HG02973 (cell line): ENCODE measurements around the gene MRPS6.
A peak's percentile ranks its signal among the peaks of the same experiment; 100 is the strongest.

Source experiments
- ATAC-seq: cut with Tn5 transposase; IDR thresholded peaks from one replicate; pipeline ENCODE4 v1.9.1; 2021; ENCODE audit warnings: moderate library complexity; ENCODE audit not compliant: unreplicated experiment

MRPS6 gene

DNA sequence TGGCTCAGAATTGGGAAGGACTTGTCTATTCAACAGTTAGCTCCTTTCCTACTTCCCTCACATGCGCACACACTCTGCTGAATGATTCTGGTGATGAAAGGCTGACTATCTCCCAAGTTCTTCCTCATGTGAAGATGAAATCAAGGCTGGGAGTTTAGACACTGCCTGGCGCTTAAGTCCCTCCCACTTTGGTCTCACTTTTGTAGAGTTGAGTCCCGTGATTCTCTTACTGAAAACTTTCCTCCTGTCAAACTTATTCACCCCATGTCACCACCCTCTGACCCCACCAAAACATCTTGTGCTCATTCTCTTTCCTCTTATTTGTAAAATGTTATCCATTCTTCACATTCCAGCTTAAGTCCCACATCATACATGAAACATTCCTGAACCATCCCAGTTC, 8.4 kb upstream of the MRPS6 start:
- no peak for ATAC-seq

DNA sequence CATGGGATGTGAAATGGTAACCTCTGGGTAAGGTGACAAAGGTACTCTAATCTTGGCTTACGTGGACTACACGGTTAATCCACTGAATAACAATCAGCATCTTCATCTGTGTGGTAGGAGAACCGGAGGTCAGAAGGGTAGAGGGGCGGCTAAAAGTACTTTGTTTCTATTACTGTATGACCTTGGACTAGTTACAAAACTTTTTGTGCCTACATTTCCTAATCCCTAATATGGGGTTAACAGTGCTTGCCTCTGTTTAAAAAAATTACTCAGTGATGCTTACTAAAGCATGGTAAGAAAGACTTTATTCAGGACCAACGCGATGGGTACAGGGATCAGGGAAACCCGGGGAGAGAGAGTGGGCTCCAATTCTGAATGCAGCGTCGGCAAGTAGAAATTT, 1.7 kb upstream of the MRPS6 start:
- ATAC-seq, result no peak

DNA sequence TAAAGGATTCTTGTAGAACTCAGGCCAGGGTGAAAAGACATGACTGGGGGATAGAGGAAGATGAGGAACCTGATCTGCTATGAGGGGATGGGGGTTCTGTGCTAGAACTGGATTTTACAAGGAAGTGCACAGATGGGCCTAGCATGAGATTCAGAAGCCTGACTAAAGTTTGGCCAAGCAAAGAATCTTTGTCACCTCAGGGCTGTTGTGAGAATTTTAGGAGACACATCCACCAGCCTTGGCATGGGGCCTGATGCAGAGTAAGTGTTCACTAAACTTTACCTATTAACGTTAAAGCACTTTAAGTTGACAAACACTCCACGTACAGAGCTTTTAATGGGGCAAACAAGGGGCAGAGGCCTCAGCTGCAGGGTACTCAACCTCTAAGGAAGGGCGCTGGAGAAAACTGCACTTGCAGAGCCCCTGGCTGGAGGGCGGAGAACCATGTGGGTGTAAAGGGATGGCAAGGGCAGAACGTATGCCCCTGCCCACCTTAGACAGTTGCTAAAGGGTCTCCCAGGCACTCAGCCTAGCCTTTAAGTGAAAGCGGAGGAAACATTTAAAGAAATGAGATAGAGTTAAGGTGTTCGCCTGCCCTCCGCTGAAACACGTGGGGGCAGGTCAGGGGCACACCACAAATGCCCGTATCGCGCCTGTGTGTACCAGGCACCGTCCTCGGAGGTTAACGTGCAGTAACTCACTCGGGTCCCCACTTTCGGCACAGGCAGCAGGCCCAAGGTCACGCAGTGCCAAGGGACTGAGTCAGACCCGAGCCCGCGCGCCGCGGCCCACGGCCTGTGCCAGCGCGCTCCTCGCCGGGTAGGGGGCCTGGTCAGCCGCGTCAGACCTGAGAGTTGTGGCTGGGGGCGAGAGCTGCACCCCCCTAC, 990 bp upstream of the MRPS6 start:
- ATAC-seq, result peak; percentile 3

DNA sequence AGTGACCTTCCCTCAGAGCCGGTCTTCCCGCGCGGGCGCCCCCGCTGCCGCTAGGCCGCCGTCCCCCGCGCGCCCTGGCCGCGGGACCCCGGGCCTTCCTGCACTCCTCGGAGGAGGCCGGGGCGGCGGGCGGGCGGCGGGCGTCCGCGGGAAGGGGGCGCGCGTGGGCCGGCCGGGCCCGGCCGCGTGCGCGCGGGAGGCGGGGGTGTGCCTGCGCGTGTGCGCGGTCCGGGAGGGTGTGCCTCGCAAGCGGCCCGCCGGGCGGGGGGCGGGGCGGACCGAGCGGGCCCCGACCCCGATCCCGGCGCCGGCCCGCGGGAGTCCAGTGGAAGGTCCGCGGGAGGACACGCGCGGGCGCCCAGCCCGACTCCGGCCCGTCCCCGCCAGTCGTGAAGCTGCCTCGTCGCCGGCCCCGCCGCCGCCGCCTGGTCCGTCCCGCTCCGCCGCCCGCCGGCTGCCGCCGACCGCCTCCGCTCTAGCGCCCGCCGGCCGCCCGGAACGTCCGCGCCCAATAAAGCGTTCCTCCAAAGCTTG, 438 bp downstream of the MRPS6 start:
- ATAC-seq, result peak; percentile 31

DNA sequence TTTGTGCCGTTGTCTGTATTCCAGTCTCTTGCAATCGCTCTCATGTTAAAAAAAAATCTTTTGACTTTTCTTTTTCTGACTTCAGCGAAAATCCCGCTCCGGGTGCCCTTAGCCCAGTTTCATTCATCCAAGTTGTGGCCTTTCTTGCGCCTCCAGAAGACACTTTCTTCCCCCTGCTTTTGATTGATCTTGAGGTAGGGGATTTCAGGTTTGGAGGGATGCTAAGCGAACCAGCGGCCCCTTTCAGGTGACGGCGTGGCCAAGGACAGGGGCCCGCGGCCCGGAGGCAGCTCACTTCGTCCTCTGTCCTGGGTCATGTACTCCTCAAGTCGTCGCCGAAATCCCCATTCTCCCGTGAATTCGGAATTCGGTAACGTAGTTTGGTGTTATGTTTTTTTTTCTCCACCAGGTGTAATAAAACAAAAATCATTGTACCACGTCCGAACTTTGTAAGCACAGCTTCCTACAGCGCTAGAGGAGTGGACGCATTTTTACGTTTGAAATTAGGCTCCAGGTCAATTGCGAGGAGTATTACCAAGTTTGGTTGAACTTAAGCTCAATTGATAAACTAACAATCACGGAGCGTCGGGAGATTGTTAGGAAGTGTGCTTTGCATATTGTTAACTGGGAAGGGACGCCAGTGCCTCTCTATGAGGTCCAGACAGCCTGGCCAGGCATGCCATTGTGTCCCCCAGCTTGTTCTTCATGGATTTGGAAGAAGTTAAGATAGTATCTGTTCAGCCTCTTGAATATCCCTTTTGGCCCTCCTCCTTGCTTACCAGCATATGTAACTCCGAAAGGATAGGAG, 1.1 kb downstream of the MRPS6 start:
- ATAC-seq, result peak; percentile 3

DNA sequence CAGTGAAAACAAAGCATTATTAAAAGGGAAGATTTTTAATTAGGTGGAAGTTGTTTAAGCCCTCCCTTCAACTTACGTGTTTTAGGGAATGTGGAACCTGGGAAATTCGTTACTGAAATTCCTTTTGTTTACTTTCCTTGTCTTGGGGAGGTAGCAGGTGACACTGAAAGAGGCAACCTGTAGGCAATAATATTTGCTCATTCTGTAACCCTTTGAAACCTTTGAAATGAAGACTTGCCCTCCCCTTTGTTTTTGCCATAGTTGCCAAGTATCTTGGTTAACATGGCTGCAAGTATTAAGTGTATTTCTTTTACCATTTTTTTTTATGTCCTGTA, 1.7 kb downstream of the MRPS6 start:
- ATAC-seq, result no peak

DNA sequence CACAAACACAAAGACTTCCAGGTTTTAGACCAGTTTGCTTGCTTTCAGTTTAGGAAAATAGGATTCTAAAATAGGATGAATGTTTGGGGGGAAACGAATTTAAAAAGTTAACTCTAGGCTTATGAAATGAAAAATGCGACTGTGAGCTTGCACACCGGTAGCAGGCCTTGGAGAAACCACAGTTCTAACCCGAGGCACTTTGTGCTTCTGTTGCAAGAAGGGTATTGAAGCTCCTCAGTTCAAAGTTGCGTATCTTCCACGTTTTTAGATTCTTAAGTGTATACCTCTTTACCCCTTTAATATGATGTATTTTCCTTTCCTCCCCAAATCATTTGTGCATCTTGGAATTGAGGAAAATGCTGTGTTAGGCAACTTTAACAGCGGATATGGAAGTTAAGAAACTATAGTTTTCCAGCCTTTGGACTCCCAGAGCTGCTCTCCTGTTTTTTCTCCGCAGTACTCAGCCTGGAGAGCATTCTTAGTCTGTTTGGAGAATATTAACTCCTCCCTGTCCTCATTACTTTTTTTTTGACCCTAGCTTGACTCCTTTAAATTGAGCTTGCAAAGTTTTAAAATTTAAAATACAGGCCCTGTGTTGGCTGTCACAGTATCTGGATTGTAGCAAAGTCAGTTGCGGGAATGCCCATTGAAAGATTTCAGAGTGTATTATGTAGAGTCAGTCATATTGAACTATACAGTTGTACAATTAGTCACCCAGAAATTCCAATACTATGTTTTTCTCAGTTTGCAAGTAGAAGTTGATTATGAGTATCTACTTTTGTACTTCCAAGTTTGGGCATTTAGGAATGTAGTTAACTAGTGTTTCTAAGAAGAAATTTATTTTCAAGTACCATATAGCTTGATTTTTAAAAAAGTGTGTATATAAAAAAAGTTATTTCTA, 2.6 kb downstream of the MRPS6 start:
- ATAC-seq, result no peak

DNA sequence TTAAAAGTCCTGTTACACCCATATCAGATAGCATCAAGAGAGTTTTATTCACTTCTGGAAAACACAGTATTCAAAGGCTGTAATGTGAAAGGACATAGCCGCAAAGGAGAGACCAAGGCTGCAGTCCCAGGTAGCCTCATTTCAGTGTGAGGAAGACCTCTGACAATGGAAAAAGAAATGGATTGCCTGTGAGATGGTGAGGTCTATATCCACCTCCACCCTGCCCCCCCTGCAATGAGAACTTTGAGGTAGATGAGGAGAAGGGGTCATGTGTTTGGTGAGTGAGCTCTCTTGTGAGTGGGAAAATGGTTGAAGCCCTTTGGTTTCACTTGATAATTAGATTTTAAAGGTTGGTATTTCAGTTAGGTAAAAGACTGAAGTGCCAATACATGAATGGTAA, 3.5 kb downstream of the MRPS6 start:
- no peak for ATAC-seq

DNA sequence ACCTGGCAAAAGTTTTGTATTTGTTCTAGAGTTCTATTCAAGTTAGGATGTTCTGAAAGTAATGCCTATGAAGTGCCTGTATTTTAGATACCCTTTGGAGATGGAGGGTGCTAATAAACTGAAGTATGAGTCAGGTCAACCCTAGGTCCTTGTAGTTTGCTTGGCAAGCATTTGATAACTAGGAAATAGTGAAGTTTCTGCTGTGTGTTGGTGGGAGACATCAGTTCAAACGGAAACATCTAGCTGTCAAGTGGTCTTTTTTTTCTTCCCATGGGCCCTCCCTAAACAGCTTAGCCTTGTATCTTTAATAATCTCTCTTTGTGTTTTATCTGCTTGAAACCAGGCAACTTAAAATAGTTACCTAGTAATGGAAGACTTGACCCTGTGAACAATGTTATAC, 4.5 kb downstream of the MRPS6 start:
- no peak for ATAC-seq

DNA sequence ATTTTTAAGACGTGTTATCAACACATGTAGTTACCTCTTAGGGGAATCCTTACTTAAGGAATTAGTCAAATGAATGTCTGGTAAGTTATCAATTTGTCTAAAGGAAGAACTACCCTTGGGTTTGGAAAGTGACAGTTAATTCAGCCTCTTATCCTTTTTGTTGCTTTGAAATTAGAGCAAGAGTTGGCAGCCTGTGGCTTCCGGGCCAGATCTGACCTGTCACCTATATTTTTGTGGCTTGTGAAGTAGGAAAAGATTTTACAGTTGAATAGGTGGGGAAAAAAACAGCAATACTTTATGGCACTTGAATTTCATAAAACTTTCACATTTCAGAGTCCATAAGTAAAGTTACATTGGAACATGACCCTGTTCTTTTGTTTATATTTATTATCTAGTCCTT, 5.5 kb downstream of the MRPS6 start:
- ATAC-seq, result no peak

DNA sequence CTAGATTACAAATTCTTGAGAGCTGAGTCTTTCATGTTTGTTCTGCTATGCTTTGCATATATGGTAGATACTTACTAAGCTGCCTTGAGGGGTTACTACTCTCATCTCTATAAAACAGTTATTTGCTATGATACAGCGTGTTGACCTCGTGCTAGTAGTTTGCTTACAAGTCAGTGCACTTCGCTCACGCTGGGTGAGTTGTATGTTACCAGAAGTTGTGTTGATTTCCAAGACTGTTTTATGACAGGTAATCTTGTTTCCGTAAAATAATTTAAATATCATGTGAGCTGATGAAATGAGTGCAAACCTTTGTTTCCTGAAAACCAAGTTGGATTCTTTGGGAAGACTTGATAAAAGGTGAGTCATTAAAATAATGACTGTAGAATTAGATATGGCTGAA, 7.3 kb downstream of the MRPS6 start:
- no peak for ATAC-seq

DNA sequence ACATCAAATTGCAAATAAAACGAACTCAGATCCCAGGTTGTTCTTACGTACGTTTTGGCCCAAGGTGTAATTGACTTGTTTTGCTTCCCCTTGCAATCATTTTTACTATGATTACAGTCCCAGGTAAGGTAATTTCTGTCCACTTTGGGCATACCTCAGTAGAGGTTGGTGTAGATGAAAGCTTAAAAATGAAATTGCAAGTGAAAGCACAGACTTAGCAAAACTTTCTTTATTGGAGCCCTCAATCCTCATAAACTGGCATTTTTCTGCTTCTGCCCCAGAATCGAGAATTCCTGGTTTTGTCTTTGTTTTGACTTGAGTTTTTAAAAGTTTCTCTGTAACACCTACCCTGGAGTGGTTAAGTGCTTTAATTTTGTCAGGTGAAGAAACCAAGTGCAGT, 9.4 kb downstream of the MRPS6 start:
- ATAC-seq, result no peak

DNA sequence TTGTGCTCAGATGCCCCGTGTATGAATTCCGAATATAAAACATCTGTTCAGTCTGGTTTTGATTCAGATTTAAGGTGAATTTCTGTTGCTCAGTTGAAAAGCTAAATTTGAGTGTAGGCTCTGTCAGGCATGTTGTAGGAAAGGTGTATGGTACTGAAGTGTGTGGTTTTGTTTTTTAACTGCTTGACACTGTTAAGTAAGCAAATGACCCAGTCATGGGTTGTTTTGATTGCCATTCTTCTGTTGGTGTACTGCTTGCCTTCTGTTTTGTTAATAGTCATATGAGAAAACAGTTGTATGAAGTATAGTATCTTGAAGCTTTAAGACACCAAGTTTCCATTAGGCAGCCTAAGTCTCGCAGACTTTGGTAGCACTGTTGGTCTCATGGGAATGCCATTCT, 10.0 kb downstream of the MRPS6 start:
- no peak for ATAC-seq

DNA sequence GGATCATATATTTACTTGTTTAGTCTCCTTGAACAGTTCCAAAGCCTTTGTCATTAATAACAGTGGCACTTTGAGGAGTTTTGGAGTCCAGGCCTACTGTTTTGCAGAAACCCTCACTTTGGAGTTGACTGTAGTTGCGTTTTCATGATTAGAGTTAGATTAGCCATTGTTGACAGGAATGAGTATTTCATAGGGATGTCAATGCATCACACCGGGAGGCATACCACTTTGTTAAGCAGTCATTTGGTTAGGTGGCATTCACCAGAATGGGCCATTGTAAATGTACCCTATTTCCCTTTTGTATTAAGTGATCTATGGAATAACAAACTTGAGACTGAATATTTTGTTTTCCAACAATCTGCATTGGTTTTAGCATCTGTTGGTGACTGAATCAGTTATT, 11.8 kb downstream of the MRPS6 start:
- no peak for ATAC-seq

DNA sequence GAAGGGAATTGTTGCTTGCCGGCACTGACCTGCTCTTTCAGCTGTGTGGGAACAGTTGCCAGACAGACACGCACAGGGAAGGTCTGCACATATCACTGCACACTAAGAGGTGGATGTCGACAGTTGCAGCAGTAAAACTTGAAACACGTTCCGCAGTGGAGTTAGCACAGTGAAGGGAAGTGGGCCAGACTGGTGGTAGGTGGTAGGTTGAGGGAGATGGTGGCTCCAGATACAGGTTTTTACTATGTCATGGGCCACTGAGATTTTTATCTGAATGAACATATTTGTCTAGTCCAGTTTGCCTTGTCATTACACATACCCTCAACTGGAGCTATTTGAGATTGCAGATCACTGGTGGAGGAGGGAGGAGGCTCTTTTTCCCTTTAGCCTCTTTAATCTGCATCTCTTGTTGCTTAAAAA, 13.5 kb downstream of the MRPS6 start:
- no peak for ATAC-seq

DNA sequence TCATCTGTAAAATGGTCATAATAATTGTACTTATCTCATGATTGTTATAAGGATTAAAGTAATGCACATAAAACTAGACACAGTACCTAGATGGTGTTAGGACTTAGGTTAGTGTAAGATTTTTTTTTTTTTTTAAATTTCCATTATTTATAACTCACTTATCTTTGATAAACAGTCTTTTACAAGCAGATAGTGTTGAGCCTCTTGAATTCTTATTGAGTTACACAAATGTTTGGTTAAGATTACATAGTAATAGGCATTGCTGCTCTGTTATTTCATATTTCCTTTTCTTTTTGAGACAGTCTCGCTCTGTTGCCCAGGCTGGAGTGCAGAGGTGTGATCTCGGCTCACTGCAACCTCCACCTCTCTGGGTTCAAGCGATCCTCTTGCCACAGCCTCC, 15.4 kb downstream of the MRPS6 start:
- no peak for ATAC-seq

DNA sequence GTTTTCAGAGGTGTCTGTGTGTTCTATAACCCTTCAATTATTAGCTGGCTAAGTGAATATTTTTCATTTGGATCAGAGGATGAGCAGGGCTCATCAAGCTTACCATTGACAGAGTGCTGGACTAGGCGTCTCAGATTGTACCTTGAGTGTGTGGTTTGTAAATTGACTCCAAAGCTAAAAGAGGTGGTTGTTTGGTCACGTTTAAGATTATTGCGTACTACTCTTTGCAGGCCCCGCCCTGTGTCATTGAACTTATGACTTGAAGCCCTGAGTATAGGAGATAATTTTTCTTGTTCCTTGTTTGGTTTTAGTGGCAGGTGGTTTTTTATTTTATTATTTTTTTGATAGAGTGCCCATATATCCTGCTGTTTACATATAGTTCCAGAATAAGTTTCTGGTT, 17.7 kb downstream of the MRPS6 start:
- no peak for ATAC-seq

DNA sequence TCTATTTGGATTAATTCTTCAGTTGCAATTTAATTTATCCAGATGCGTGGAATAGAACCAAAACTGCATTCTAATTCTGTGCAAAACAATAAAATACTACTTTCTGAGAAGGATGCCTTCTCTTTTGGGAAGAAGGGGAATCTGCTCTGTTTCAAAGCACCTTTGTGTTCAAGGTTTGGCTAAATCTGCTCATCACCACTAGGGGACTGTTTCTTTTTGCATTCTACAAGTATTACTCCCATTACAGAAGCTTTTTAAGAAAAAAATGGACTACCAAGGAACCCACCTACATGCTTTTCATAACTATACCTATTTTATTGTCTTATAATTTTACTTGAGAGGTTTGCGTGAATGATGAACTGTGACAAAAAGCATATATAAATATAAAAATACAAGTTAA, 18.2 kb downstream of the MRPS6 start:
- ATAC-seq, result no peak

DNA sequence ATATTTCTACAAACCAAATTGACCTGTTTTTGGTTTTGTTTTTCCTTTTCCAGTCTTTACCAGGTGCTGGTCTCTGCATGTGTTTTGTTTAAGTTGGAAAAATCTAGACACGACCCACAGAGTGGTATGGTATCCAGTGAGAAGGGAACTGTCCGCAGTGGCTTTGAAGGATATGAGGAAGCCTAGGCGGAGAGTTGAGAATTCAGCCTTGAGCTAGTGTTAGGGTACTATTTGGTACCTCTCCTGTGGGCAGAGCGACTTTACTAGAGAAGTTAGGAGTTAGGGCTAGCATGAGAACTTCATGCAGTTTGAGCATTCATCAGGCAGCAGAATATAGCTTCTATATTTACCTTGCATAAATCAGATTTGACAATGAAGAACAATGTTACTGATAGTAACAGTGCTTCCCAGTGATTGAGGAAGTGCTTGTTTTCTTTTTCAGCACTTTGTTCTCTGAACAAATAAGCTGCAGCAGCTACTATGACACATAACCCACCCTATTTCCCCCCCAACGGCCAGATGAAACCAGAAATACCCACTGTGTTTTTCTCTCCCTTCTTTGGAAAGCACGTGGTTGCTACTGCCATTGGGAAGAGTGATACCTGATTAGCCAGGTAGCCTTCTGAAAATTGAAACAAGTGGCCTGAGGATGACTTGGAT, 19.0 kb downstream of the MRPS6 start:
- ATAC-seq, result no peak

DNA sequence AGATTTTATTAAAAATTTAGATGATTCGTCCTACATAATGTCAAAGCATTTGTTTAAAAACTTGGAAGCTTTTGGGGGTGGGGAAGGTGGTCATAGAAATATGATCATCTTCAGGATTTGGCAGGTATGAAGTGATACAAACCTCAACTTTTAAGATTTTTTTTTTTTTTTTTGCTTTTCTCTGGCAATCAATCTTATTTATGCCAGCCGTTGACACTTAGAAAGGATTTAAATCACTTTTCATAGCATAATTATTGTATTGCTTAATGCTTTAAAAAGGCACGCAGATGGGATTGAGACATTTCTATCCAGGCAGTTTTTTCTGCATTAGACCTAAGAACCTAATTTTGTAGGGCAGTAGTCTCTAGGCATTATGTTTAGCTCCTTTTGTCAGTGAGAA, 19.7 kb downstream of the MRPS6 start:
- ATAC-seq, result no peak

DNA sequence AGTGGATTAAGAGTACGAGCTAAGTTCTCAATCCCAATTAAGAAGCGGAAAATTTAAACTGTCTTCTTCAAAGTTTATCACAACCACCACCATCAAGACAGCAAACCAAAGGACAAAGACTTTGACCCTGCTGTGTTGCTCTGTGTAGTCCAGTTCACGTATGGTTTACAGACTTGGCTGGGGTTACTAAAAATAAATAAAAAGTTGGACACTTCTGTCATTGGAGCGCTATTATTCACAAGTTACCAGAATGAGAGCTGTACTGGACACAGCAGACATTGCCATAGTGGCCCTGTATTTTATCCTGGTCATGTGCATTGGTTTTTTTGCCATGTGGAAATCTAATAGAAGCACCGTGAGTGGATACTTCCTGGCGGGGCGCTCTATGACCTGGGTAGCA, 21.6 kb downstream of the MRPS6 start:
- ATAC-seq, result no peak
